ENCODE results near the gene DAPK1. TPM values are rescaled to one million over a fixed set of nuclear protein-coding genes. Genes with fewer than 3 reads are reported as not detected.

Gene DAPK1
- total and polyA plus RNA-seq, 10 of the 15 experiments (the other 5 are each of a cell fraction or from before 2014, with no cell fraction given), result 8.2 to 94.7 (median 51.6) TPM

- no peak for DNase-seq (ENCODE audit: low read depth, low spot score)
- Histone ChIP-seq H3K79me2 (ENCODE audit: control insufficient read depth, insufficient read depth, low read length) (no peaks in the 10 kb centered on the region), H3K9me3 (replicated peaks; ENCODE audit: control insufficient read depth, insufficient read depth, low read length) (no peaks in the 10 kb centered on the region), H3K4me1 (ENCODE audit: control insufficient read depth, insufficient read depth, low read length) (no peaks in the 10 kb centered on the region; the same call in 1 of the 2 replicates), H2AFZ (ENCODE audit: control insufficient read depth, low read depth, low read length) (no peak overlapping the region), H3K9ac (ENCODE audit: control insufficient read depth, insufficient read depth, low read length) (no peak overlapping the region), H3K4me2 (ENCODE audit: control insufficient read depth, insufficient read depth) (no peak overlapping the region), H3K36me3 (ENCODE audit: control insufficient read depth in 2 of 2, insufficient read depth in 2 of 2, low read length in 1 of 2) (peaks cover 0 to 4% of the 10 kb centered on the region in 2 experiments; a peak in 3 of 4 replicates), H3K4me3 (no peak overlapping the region), H3K27ac (ENCODE audit: control insufficient read depth, insufficient read depth) (no peak overlapping the region), H4K20me1 (ENCODE audit: control insufficient read depth, insufficient read depth) (no peaks in the 10 kb centered on the region), H3K27me3 (replicated peaks in 1 of 2; ENCODE audit: control insufficient read depth in 2 of 2, insufficient read depth in 2 of 2, low read length in 1 of 2) (no peaks in the 10 kb centered on the region)
- FAIRE-seq, result no peak
- TF ChIP-seq RB1 (IDR thresholded peaks at IDR 0.05; ENCODE audit: borderline replicate concordance), result no peak
- no peak for TF ChIP-seq YBX1 (IDR thresholded peaks at IDR 0.05)
- TF ChIP-seq TAF1 (IDR thresholded peaks at IDR 0.05; ENCODE audit: borderline replicate concordance, low read depth, low read length), result no peak
- no peak for TF ChIP-seq GATAD2B (conservative IDR thresholded peaks at IDR 0.05; ENCODE audit: low read depth)
- no peak for TF ChIP-seq NRF1 (conservative IDR thresholded peaks at IDR 0.05; ENCODE audit: low read depth, low read length)
- ATAC-seq, result no peak
- RAD21 ChIA-PET (ENCODE audit: unreplicated experiment), result interaction anchor here (0.6 kb wide), 1 partner anchor 61 kb away, joined by 3 read pairs; no protein-coding TSS in a partner anchor
- no TSS peak for BruUV-seq (replicated peaks)
- CTCF ChIA-PET, result interaction anchor here (0.5 to 1.2 kb wide), 8 partner anchors 9 to 340 kb away, joined by 3 to 5 read pairs (median 3); no protein-coding TSS in a partner anchor
- POLR2A ChIA-PET, result no interaction called here
- in situ Hi-C loops (cut with MboI) (no loop called here), intact Hi-C loops (cut with micrococcal nuclease; ENCODE audit: unreplicated experiment) (no loop called here)
- WGBS (ENCODE audit: insufficient coverage, insufficient replicate concordance, low lambda C conversion rate, missing lambda C conversion rate), result 47% methylated on average over 14 of the region's 14 CpGs
- SMC1A ChIA-PET (ENCODE audit: uncharacterized antibody, unreplicated experiment), result interaction anchor here (0.6 to 2.0 kb wide), 3 partner anchors 10 to 364 kb away, joined by 3 to 5 read pairs (median 5); no protein-coding TSS in a partner anchor
Observed at GRCh38 chr9:87676976-87677775, 179.5 kb downstream of the DAPK1 start.
